GM19467 (cell line): ENCODE data around the gene MAPK8IP3.

ENCODE experiments used
- ATAC-seq: cut with Tn5 transposase; IDR thresholded peaks from one replicate; pipeline ENCODE4 v1.9.1; 2021; ENCODE audit warnings: mild to moderate bottlenecking, moderate library complexity; ENCODE audit not compliant: unreplicated experiment

Gene MAPK8IP3

DNA sequence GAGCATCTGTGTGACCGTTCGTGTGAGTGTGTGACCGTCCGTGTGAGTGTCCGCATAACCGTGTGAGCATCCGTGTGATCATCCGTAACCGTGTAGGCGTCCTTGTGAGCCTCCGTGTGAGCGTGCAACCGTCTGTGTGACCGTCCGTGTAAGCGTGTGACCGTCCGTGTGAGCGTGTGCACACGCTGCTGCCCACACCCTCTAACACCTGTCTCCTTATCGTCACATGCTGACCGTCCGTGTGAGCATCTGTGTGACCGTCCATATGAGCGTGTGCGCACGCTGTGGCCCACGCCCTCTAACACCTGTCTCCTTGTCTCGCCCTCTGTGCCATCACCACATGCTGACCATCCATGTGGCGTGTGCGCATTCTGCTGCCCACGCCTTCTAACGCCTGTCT, 34.2 kb downstream of the MAPK8IP3 start:
- no peak for ATAC-seq

DNA sequence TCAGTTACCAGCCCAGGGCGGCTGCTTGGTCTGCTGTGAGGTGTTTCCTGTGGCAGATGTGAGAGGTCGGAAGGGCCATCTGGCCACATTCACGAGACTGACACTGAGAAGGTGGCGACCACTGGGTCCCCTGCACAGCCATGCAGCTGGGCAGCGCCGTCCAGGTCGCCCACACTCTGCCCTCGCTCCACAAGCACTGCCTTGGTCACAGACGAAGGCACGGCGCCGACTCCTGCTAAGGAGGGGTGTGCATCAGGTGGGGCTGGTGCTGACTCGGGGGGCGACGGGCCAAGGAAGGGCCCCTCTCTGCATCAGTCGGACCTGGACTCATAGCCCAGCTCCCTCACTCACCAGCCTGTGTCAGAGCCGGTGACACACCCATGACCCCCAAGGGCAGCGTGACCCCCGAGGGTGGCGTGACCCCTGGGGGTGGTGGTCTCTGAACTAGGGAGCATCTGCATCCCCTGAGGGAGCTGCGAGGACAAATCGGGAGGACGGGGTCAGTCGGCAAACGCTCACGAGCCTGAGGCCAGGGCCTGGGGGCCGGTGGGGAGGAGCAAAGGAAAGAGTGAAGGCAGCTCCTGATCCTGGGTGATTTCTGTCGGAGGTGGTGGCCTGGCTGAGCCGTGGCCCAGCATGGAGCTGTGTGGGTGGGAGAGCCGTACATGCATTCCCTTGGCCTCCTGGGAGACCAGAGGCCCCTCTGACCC, 34.9 kb downstream of the MAPK8IP3 start:
- no peak for ATAC-seq

DNA sequence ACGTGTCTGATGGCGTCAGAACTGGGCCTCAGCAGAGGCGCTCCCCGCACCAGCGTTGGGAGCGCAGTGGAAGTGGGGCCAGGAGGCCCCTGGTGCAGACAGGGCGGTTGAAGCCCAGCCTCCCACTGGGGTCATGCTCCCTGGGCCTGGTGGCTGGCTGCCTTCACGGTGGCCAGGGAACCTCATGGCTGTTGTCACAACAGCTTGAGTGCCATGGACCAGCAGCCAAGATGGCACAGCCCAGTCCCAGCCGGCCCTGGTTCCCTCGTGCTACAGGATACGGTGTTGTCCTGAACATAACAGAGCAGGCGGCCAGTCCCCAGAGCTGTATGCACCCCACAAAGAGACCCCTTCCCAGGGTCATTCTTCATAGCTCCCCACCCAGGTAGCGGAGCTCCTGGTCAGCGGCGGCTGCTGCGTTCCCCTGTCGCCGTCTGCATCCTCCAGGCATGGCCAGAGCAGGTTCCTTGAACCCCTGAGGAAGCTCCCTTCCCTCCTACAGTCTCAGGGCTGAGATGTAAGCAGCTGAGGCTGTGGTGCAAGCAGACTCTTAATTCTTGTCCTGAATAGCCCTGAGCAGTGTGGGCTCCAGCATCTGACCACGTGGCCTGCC, 35.7 kb downstream of the MAPK8IP3 start:
- no peak for ATAC-seq

DNA sequence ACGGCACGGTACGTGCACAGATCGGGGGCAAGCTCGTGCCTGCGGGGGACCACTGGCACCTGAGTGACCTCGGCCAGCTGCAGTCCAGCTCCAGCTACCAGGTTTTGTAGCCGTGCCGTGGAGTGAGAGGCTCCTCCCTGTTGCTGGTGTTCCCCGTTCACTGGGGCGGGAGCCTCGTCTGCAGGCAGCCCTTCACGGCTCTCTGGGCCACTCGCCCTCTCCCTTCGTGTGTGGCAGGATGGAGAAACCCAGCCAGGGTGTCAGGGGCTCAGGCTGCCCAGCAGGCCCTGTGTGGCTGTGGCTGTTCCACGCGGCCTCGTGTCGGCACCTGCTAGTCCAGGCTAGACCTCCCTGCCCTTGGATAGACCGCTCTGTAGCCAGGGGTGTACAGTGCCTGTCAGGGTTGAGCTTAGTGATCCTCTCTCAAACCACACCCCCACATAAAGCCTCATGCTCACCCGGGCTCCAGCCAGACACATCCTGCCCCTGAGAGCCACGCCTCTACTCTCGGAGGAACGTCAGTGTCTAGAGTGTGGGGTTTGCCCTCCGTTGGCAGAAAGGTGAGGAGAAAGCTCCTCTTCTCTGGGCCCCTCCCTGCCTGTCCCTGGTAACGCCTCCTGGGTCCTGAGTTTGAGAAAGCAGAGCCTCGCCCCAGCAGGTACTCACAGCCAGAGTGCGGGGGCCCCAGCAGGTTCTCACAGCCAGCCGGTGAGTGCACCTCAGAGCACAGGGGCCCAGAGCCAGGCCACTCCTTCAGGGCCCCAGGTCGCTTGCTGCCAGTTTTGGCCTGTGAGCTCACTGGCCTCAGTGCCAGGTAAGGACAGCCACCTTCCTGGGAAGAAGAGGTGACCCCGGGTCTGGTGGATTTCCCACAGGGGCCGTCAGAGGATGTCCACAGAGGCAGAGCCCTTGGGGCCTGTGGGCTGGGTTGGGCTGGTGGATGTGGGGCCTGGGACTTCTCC, 37.7 kb downstream of the MAPK8IP3 start:
- ATAC-seq, result no peak

DNA sequence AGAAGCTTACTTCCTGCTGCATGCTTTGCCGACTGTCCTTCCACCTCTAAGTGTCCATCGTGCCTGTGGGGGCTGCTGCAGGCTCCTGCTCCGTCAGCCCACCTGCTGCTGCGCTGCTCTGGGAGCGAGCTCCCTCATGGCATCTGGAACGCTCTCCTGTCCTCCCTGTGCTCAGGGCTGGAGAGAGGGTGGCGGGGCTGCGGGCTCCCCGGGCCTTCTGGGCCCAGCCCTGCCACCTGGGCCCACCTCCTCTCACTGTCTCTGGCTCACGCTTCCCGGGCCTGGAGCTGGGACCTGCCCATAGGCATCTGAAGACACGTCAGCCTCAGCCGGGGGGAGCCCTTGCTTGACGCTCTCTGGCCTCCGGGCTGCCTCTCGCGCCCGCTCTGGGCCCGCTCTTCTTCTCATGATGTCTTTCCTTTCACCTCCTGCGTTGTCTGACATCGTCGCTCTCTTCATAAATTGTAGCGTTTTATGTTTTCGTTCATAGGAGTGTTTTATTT, 38.4 kb downstream of the MAPK8IP3 start:
- no peak for ATAC-seq

DNA sequence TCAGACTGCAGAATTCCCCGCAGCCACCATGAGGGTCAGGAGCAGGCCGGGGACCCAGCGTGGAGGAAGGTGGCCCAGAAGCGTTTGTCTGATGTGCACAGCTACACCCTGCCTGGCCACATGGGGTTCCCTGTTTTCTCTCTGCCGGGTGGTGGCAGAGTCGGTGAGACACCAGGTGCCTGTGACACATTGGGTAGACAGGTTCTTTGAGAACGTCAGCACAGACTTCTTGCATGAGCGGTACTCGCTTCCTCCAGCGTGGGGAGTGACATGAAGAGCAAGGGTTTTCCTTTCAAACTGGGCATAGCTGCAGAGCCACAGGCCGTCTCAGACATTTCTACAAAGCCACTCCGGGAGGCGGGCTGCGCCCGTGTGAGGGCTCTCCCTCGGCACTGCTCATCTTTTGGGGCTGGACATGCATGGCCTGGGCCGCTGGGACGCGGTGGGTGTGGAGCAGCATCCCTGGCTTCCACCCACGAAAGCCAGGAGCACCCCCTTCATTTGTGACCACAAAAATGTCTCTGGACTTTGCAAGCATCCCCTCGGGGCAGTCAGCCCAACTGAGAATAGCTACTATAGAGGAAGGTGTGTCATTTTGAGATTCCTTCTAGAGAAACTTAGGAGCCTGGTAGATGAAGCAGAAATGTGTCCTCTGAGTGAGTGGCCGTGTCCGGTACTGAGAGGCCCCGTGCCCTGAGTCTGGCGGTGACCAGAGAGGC, 39.3 kb downstream of the MAPK8IP3 start:
- ATAC-seq, result no peak

DNA sequence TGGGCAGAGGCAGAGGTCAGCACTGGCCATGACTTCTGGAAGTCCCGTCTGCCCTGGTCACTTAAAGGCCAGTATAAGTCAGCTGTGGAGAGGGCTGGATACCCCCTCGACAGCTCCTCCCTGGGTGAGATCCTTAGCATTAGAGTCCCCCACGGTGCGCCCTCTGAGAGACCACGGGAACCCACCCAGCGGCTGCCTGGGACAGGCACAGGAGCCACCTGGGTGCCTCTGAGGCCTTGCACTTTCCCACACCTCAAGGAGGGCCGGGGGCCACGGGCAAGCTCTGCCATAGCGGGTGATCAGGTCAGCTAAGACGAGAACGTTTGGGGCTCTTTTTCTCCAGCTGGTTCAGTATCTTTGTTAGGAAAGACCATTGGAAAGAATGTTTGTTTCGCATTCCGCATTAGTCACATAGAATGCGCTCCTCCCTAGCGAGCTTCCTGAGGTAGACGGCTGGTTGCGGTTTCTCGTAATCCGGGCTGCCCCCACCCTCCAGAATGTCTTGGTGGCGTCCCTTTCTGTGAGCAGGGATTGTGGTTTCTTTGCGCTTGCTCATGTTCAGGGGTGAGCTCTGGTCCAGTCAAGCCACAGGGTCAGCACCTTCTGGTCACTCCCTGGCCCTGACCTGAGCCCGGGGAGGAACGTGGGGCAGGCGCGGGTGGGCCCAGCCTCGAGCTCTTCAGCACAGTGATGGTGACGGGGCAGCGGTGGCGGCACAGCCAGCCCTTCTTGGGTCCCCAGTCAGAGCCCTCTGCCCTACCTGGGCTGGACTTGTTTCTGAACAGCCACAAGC, 40.1 kb downstream of the MAPK8IP3 start:
- no peak for ATAC-seq

DNA sequence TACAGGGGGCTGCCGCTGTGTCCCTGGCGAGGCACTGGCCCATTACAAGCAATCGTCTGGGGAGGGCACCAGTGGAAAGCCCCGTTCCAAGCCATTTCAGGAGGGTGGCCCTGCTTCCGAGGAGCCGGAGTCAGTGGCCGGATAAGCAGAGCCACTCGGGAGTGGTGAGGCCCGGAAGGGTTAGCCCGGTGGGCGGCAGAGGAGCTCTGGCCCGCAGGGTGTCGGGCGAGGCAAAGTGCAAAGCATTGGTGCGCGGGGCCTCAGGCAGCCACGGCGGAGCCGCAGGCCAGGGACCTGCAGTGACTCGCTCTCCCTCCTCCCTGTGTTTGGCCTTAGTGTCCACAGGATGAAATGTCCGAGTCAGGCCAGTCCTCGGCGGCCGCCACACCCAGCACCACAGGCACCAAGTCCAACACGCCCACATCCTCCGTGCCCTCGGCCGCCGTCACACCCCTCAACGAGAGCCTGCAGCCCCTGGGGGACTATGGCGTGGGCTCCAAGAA, 40.7 kb downstream of the MAPK8IP3 start:
- ATAC-seq, result no peak

DNA sequence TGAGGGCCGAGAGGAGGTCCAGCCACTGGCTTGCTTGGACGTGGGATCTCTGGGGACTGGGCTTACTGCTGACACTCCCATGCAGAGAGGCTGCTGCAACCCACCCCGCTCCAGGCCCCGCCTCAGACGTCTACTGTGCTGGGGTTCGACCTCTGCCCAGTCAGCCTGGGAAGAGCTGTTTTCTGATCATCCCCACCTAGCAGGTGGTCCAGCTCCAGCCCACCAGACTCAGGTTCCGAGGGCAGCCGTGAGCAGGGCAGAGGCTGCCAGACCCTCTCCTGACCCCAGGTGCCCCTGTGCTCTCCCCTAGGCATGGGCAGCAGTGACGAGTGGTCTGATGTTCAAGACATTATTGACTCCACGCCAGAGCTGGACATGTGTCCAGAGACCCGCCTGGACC, 41.9 kb downstream of the MAPK8IP3 start:
- no peak for ATAC-seq

DNA sequence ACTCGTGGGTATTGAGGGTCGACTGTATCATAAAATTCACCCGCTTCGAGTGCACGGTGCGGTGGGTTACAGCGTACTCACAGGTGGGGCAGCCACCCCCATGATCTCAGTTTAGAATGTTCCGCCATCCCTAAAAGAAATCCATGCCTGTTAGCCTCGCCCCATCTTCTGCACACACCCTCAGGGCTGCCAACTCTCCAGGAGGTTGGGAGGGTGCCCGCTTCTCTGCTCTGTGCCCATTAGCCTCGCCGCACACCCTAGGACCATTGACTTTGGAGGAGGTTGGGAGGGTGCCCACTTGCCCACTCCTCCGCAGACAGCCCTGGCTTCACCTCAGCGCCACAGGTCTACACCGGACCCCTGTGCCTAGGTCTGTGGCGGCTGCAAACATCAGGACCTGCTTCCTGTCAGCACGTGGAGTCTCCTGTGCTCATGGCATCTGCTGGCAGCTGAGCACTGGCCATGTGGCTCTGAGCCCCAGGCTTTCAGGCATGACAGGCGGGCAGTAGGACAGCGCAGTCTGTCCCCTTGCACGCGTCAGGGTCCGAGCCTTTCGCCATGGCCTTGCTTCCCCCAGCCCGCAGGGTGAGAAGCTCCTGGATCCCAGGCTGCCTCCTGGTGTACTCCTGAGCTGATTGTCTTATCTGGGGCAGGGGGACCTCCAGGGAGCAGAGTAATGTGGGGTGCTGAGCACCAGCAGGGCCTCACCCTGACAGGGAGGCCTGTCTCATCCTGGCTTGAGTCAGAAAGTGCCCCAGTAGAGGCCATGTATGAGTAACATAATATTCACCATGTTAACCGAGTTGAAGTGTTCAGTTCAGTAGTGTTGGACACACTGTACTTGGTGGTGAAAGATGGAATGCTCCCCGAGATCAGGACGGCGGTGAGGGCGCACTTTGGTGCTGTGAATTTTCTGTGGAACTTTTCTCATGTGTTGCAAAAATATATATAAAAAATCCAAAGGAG, 43.4 kb downstream of the MAPK8IP3 start:
- no peak for ATAC-seq

DNA sequence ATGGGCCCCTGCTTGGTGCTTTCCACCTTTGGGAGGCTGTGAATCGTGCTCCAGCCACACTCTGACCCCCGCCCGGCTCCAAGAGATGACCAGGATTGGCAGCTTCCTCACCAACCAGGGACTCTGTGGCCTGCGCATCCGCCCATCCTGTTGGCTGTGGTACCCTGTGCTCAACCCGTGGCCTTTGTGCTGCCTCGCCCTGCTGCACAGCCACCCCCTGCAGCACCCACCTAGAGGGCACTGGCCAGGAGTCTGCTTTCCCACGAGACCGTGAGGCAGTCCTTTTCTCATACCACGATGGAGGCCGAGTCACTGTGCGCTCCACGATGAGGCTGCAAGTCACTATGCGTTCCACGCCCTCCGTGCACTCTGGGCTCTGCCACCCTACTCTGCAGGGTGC, 46.0 kb downstream of the MAPK8IP3 start:
- ATAC-seq, result no peak

DNA sequence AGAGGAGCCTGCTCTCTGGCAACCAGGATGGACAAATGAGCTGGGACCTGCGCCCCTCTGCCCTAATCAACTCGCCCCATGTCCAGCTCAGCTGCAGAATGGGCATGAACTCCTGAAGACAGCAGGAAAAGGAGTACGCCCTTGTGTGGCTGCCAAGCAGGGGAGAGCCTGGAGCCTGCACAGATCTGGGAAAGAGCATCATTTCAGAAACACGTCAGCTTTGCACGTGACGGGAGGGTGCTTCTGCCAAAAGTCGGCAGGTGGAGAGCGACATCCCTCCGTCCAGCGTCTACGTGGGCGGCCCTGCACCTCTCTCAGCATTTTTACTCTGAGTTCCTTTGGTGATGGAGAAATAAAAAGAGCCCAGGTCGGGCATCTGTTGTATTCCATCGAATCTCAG, 46.9 kb downstream of the MAPK8IP3 start:
- ATAC-seq, result no peak

DNA sequence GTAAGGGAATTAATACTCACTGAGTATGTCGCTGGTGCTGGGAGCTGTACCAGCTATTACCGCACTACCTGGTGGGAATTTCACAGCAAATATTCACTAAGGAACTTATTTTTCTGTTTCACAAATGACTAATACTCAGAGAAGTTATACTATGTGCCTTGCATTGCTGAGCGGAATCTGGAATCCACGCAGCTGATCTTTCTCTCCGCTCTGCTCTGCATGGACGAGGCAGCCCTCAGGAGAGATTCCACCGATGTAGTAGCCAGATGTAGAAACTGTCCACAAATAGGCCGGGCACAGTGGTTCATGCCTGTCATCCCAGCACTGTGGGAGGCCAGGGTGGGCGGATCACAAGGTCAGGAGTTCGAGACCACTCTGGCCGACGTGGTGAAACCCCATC, 48.2 kb downstream of the MAPK8IP3 start:
- ATAC-seq, result no peak

DNA sequence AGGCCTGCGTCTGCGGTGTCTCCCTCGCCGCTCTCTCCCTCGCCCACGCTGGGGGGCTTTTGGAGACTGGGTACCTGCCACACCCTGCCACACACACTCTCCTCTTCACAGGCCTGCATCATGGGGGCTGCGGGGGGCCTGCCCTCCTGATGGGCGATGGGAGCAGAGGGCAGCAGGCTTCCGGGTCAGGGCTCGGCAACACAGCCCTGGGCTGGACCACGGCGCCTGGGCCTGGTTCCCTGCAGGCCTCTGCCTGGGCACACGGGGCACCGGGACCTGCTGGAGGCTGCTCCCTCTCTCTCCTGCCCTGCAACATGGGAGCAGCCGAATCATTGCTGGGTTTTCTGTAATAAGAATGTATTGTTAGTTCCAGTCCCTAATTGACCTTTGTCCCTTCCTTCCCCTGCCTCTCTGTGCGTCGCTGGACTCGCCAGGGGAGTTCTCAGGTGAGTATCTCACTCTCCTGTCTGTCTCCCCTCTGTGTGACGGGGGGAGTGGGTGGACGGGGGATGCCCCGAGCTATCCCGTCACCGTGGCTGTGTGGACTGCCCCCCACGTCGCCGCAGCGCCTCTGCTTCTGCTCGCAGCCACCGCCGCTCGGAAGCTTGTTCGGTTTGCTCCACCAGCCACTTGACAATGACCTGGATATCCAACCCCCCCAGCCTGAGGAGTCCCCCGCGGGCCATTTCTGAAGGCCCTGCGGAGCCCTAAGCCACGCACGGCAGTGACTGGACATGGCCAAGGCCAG, 51.9 kb downstream of the MAPK8IP3 start:
- ATAC-seq, result no peak

DNA sequence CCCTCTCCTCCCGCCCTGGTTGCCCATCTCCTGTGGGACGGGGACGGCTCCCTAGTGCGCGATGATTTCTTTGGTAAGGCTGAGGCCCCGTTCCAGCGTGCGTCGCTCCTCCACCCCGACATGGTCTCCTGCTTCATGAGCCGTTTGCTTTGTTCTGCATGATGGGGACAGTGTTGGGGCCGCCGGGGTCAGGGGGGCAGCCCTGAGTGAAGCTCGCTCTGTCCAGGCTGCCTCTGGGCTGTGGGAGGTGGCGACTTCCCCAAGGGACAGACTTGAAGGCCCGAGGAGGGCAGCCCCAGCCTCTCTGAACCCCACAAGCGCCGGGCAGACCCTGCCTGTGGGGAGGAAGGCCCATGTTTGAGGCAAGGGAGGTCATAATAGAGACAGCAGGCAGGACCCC, 52.9 kb downstream of the MAPK8IP3 start:
- ATAC-seq, result no peak

DNA sequence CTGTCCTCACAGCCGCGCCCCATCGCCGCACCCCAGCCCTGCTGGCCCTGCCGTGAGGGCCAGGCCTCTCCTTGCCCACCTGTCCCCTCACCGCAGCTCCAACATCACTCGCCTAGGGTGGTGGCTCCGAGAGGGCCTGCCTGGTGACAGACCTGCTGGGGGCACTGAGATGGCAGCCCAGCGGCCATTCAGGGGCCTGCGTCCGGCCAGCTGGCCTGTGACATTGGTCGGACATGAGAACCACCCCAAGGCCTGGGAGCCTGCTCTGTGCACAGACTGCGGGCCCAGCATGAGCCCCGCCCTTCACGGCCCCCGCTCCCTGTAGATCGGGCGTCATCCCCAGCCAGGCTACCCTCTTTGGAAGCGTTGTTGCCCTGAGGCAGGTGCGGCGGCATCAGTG, 53.5 kb downstream of the MAPK8IP3 start:
- ATAC-seq, result no peak

DNA sequence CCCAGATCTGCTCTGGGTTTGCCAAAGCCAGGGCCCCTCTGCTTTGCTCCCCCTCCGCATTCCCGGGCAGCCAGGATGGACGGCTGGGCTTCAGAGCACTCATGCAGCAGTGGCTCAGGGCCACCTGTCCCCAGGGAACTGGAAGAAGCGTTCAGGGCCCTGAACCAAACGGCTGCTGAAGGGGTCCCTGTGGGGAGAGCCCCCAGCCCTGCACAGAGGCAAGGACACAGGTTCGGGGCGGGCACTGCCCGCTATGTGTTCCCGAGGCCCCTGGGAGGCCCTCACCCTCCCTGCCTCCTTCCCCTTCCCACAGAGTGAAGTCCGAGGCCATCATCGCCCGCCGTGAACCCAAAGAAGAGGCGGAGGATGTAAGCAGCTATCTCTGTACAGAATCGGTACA, 54.9 kb downstream of the MAPK8IP3 start:
- ATAC-seq, result no peak

DNA sequence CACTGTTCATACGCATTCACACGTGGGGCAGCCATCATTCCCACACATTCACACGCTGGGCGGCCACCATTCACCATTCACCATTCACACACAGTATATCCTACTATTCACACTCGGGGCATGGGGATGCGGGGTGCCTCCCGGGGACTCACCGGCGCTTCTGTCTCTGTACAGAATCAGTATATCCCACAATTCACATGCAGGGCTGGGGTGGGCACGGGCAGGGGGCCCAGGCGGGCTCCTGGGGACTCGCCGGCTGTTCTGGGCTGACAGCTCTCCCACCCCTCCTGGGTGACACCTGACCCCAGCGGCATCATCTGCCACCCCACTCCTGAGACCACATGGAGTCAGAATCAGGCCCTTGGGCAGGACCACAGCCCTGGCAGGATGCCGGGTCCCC, 55.8 kb downstream of the MAPK8IP3 start:
- no peak for ATAC-seq
